Neural cell (in vitro differentiated cells): ENCODE results near the gene CCDC86. TPM values are rescaled to one million over a fixed set of nuclear protein-coding genes. Genes with fewer than 3 reads are reported as not detected.

ENCODE experiments used
- H2AFZ ChIP-seq: fragments of 200-600, 300-800 bp; sonication (generic), shearing (Covaris generic); 2 replicates; pipeline ENCODE4 v1.6.0; 2014; ENCODE audit warnings: low read depth, mild to moderate bottlenecking, antibody characterized with exemption, low read length, moderate library complexity
- H3F3A ChIP-seq: fragments of 200-600 bp; shearing (Covaris generic); 2 replicates; pipeline ENCODE4 v1.6.1; 2016; ENCODE audit warnings: mild to moderate bottlenecking, moderate library complexity, mixed read lengths, antibody characterized with exemption, low read length; ENCODE audit not compliant: insufficient read depth, poor library complexity, severe bottlenecking
- H3K27ac ChIP-seq: fragments of 200-600, 300-800 bp; sonication (generic), shearing (Covaris generic); 2 replicates; pipeline ENCODE4 v1.5.1; 2014; ENCODE audit warnings: mild to moderate bottlenecking, low read length, moderate library complexity
- H3K27me3 ChIP-seq: fragments of 300-800, 200-600 bp; sonication (generic), shearing (Covaris generic); 2 replicates; pipeline ENCODE4 v1.6.0; 2014; ENCODE audit warnings: mild to moderate bottlenecking, low read depth, low read length, moderate library complexity; ENCODE audit not compliant: insufficient read depth
- H3K36me3 ChIP-seq: fragments of 300-800, 200-600 bp; sonication (generic), shearing (Covaris generic); 2 replicates; pipeline ENCODE4 v1.5.1; 2014; ENCODE audit warnings: mild to moderate bottlenecking, antibody characterized with exemption, low read length, moderate library complexity; ENCODE audit not compliant: insufficient read depth
- H3K4me2 ChIP-seq: fragments of 300-800, 200-600 bp; sonication (generic), shearing (Covaris generic); 2 replicates; pipeline ENCODE4 v1.6.0; 2014; ENCODE audit warnings: mild to moderate bottlenecking, low read length
- H3K4me3 ChIP-seq: fragments of 300-800, 200-600 bp; sonication (generic), shearing (Covaris generic); 2 replicates; pipeline ENCODE4 v1.5.1; 2014; ENCODE audit warnings: mild to moderate bottlenecking, low read length, moderate library complexity
- H3K79me2 ChIP-seq: fragments of 200-600 bp; shearing (Covaris generic); replicated peaks from 2 replicates; pipeline ENCODE4 v1.6.0; 2014; ENCODE audit warnings: mild to moderate bottlenecking, low read length, moderate library complexity; ENCODE audit not compliant: insufficient read depth
- H3K9ac ChIP-seq: fragments of 300-800, 200-600 bp; sonication (generic), shearing (Covaris generic); 2 replicates; pipeline ENCODE4 v1.6.1; 2016; ENCODE audit warnings: mild to moderate bottlenecking, low read length, mixed read lengths
- H3K9me2 ChIP-seq: fragments of 200-600 bp; shearing (Covaris generic); 2 replicates; pipeline ENCODE4 v1.6.1; 2016; ENCODE audit warnings: mild to moderate bottlenecking, low read length, mixed read lengths; ENCODE audit not compliant: insufficient read depth
- H3K9me3 ChIP-seq: fragments of 200-600, 300-800 bp; sonication (generic), shearing (Covaris generic); 2 replicates; pipeline ENCODE4 v1.6.1; 2016; ENCODE audit warnings: mild to moderate bottlenecking, mixed run types, low read length, moderate library complexity, mixed read lengths
- H4K20me1 ChIP-seq: fragments of 200-600 bp; shearing (Covaris generic); 2 replicates; pipeline ENCODE4 v1.6.1; 2016; ENCODE audit warnings: mild to moderate bottlenecking, mixed run types; ENCODE audit not compliant: insufficient read depth
- CTCF ChIP-seq: fragments of 450-650 bp; IDR thresholded peaks from 2 replicates; pipeline ENCODE4 v1.5.1; 2014; ENCODE audit warnings: antibody characterized with exemption, mild to moderate bottlenecking, moderate library complexity; ENCODE audit not compliant: poor library complexity, severe bottlenecking
- EP300 ChIP-seq: fragments of 450-650 bp; conservative IDR thresholded peaks from 2 replicates; pipeline ENCODE4 v1.6.1; 2014; ENCODE audit warnings: antibody characterized with exemption, mild to moderate bottlenecking, moderate library complexity; ENCODE audit not compliant: poor library complexity, severe bottlenecking
- EZH2 ChIP-seq: fragments of 200-600, 300-800 bp; shearing (Covaris generic), sonication (generic); IDR thresholded peaks from 2 replicates; pipeline ENCODE4 v1.6.1; 2014; ENCODE audit warnings: antibody characterized with exemption, low read length, borderline replicate concordance, mild to moderate bottlenecking; ENCODE audit not compliant: insufficient read depth, poor library complexity, severe bottlenecking
- MXI1 ChIP-seq: fragments of 450-650 bp; conservative IDR thresholded peaks from 2 replicates; pipeline ENCODE4 v1.6.1; 2014; ENCODE audit warnings: antibody characterized with exemption, mild to moderate bottlenecking; ENCODE audit not compliant: poor library complexity, severe bottlenecking
- POLR2AphosphoS5 ChIP-seq: IDR thresholded peaks from 2 replicates; pipeline ENCODE4 v1.6.1; 2012
- RAD21 ChIP-seq: fragments of 450-650 bp; conservative IDR thresholded peaks from 2 replicates; pipeline ENCODE4 v1.6.1; 2014; ENCODE audit warnings: antibody characterized with exemption, mild to moderate bottlenecking, moderate library complexity
- REST ChIP-seq: IDR thresholded peaks from 2 replicates; pipeline ENCODE4 v1.6.1; 2012; ENCODE audit warnings: borderline replicate concordance
- SMC3 ChIP-seq: fragments of 450-650 bp; conservative IDR thresholded peaks from 2 replicates; pipeline ENCODE4 v1.6.1; 2014; ENCODE audit warnings: antibody characterized with exemption, mild to moderate bottlenecking, moderate library complexity; ENCODE audit not compliant: poor library complexity
- TAF1 ChIP-seq: IDR thresholded peaks from 2 replicates; pipeline ENCODE4 v1.6.1; 2012; ENCODE audit warnings: low read depth
- polyA minus RNA-seq: library from RNA; depleted of rRNA, polyadenylated mRNA; stranded (reverse); fragments of >200 nt; gene quantifications from 2 replicates; pipeline ENCODE4 v1.2.3, GENCODE V29; 2014
- polyA plus RNA-seq: library from polyadenylated mRNA; depleted of rRNA; stranded (reverse); fragments of >200 nt; gene quantifications from 2 replicates; pipeline ENCODE4 v1.2.3, GENCODE V29; 2014

CCDC86 gene
- polyA plus RNA-seq (0.16 and 1.3 TPM in 2 replicates), polyA minus RNA-seq (2.5 and 2.7 TPM in 2 replicates)

GRCh38 chr11:60841797-60842667 is at the start of gene CCDC86:
Gene CCDC86, plus strand, starts transcription at chr11:60842113. Its CDS starts 12 bp downstream, at chr11:60842125.
- H3K27me3 ChIP-seq: no peaks in the 10 kb centered on the region
- no peak within 1 kb of the TSS for H3K27ac ChIP-seq
- no peaks in the 10 kb centered on the region for H4K20me1 ChIP-seq
- H2AFZ ChIP-seq: peak within 1 kb of the TSS; percentile 76
- H3K9me3 ChIP-seq: no peaks in the 10 kb centered on the region
- TF ChIP-seq TAF1 (peak; percentile 29), MXI1 (peak; percentile 100), POLR2AphosphoS5 (peak; percentile 68), RAD21 (peak; percentile 36), SMC3 (peak; percentile 56), EZH2 (no peak), REST (peak; percentile 44), EP300 (peak; percentile 76), CTCF (no peak)
- no peaks in the 10 kb centered on the region for H3K9me2 ChIP-seq
- H3K9ac ChIP-seq: peak within 1 kb of the TSS; percentile 60
- H3K36me3 ChIP-seq: no peaks in the 10 kb centered on the region
- peak within 1 kb of the TSS; percentile 80 for H3K4me2 ChIP-seq
- H3F3A ChIP-seq: no peaks in the 10 kb centered on the region
- H3K79me2 ChIP-seq: peaks cover 3% of the 10 kb centered on the region
- peak within 1 kb of the TSS; percentile 92 for H3K4me3 ChIP-seq

- Histone ChIP-seq H3K27me3 (no peaks in the 10 kb centered on the region), H3K36me3 (no peaks in the 10 kb centered on the region), H3K9me2 (no peaks in the 10 kb centered on the region), H3F3A (no peaks in the 10 kb centered on the region), H3K9ac (no peak overlapping the region), H3K9me3 (no peaks in the 10 kb centered on the region), H2AFZ (no peak overlapping the region), H3K27ac (no peak overlapping the region), H4K20me1 (no peaks in the 10 kb centered on the region), H3K4me3 (no peak overlapping the region), H3K79me2 (no peaks in the 10 kb centered on the region), H3K4me2 (no peak overlapping the region)
- TF ChIP-seq EP300 (no peak), EZH2 (no peak), SMC3 (no peak), POLR2AphosphoS5 (no peak), RAD21 (no peak)
These were observed 49.4 kb upstream of the CCDC86 start for GRCh38 chr11:60792521-60792920.
